ENCODE data around the gene INO80E.

Gene INO80E

GRCh38 chr16:30004811-30005242, 8.8 kb downstream of the INO80E start:
- TF ChIP-seq CTCF (IDR thresholded peaks at IDR 0.05; ENCODE audit: unreplicated experiment in 3 of 3), result no peak
- no peaks in the 10 kb centered on the region for H3K4me1 Mint-ChIP-seq
- H3K27ac Mint-ChIP-seq, result no peak overlapping the region
- H3K27me3 Mint-ChIP-seq (ENCODE audit: low read depth), result peaks cover 19% of the 10 kb centered on the region
- H3K4me3 Mint-ChIP-seq, result no peak overlapping the region
- H3K9me3 Mint-ChIP-seq, result no peaks in the 10 kb centered on the region
- H3K36me3 Mint-ChIP-seq (ENCODE audit: low read depth), result peaks cover 4% of the 10 kb centered on the region

GRCh38 chr16:30005341-30006094, 9.5 kb downstream of the INO80E start:
- no peak overlapping the region for H3K4me3 Mint-ChIP-seq
- no peaks in the 10 kb centered on the region for H3K9me3 Mint-ChIP-seq
- H3K27ac Mint-ChIP-seq, result no peak overlapping the region
- H3K36me3 Mint-ChIP-seq (ENCODE audit: low read depth), result peaks cover 4% of the 10 kb centered on the region
- H3K27me3 Mint-ChIP-seq (ENCODE audit: low read depth), result peaks cover 26% of the 10 kb centered on the region
- H3K4me1 Mint-ChIP-seq, result no peaks in the 10 kb centered on the region
- TF ChIP-seq CTCF (IDR thresholded peaks at IDR 0.05; ENCODE audit: unreplicated experiment in 3 of 3), result peak; percentile 72 to 78 (median 73)

- no peak for TF ChIP-seq CTCF (IDR thresholded peaks at IDR 0.05; ENCODE audit: unreplicated experiment in 3 of 3)
- H3K4me1 Mint-ChIP-seq, result no peaks in the 10 kb centered on the region
- H3K4me3 Mint-ChIP-seq, result no peak overlapping the region
- H3K36me3 Mint-ChIP-seq (ENCODE audit: low read depth), result peaks cover 4% of the 10 kb centered on the region
- no peaks in the 10 kb centered on the region for H3K9me3 Mint-ChIP-seq
- H3K27me3 Mint-ChIP-seq (ENCODE audit: low read depth), result peaks cover 27% of the 10 kb centered on the region
- no peak overlapping the region for H3K27ac Mint-ChIP-seq
Observed at GRCh38 chr16:30006095-30006473, 10.0 kb downstream of the INO80E start.

GRCh38 chr16:30006659-30007377, 10.8 kb downstream of the INO80E start:
- Mint-ChIP-seq H3K9me3 (no peaks in the 10 kb centered on the region), H3K27me3 (ENCODE audit: low read depth) (peaks cover 28% of the 10 kb centered on the region), H3K4me1 (peaks cover 1% of the 10 kb centered on the region), H3K27ac (no peak overlapping the region), H3K4me3 (no peak overlapping the region), H3K36me3 (ENCODE audit: low read depth) (peaks cover 3% of the 10 kb centered on the region)
- TF ChIP-seq CTCF (IDR thresholded peaks at IDR 0.05; ENCODE audit: unreplicated experiment in 3 of 3), result no peak

- H3K9me3 Mint-ChIP-seq, result no peaks in the 10 kb centered on the region
- H3K36me3 Mint-ChIP-seq (ENCODE audit: low read depth), result no peaks in the 10 kb centered on the region
- H3K4me3 Mint-ChIP-seq, result no peak overlapping the region
- peaks cover 33% of the 10 kb centered on the region for H3K27me3 Mint-ChIP-seq (ENCODE audit: low read depth)
- peaks cover 5% of the 10 kb centered on the region for H3K4me1 Mint-ChIP-seq
- H3K27ac Mint-ChIP-seq, result no peak overlapping the region
- TF ChIP-seq CTCF (IDR thresholded peaks at IDR 0.05; ENCODE audit: unreplicated experiment in 3 of 3), result no peak
Observed at GRCh38 chr16:30007378-30007895, 11.4 kb downstream of the INO80E start.

Data from nephron (organoid).